LNCaP clone FGC (cell line): ENCODE results near the gene TXNDC17.

Source experiments
- DNase-seq: peaks from one replicate; pipeline ENCODE4 v3.0.0-alpha.2; 2011; ENCODE audit warnings: low read depth
- H3K4me3 ChIP-seq: 2 replicates; pipeline ENCODE4 v1.5.1; 2011; ENCODE audit warnings: mild to moderate bottlenecking, low read depth, low read length, control low read depth
- TF ChIP-seq, protein P1 (sequence below): IDR thresholded peaks from 2 replicates; pipeline ENCODE4 v1.5.1; 2012; ENCODE audit warnings: mild to moderate bottlenecking; ENCODE audit not compliant: control insufficient read depth, insufficient read depth; ENCODE audit errors: extremely low read depth

Gene TXNDC17

DNA sequence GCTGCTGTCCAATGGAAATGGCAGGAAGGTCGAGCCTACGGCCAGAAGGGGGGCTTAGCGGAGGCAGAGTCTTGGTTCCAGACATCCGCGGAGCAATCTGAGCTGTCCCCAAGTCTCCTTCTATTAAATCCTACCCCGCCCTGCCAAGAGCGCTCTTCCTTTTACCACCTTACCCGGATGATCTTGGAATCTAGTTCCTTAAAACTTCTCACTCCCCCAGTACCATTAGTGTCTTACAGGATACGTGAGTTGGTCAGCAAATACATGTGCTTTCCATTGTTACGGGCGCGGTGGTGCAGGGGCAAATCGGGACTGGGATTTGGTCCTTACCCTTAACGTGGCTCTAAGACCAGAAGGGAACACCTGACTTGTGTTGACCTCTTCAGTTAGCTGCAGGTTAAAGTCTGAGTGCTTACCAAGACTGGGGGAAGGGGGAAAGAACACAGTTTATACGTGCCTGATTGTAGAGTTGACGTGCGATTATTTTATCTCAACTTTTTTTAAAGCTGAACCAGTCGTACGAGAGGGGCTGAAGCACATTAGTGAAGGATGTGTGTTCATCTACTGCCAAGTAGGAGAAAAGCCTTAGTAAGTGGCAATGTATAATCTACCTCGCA lies 495 bp downstream of the TXNDC17 start:
- TF ChIP-seq, protein P1, sequence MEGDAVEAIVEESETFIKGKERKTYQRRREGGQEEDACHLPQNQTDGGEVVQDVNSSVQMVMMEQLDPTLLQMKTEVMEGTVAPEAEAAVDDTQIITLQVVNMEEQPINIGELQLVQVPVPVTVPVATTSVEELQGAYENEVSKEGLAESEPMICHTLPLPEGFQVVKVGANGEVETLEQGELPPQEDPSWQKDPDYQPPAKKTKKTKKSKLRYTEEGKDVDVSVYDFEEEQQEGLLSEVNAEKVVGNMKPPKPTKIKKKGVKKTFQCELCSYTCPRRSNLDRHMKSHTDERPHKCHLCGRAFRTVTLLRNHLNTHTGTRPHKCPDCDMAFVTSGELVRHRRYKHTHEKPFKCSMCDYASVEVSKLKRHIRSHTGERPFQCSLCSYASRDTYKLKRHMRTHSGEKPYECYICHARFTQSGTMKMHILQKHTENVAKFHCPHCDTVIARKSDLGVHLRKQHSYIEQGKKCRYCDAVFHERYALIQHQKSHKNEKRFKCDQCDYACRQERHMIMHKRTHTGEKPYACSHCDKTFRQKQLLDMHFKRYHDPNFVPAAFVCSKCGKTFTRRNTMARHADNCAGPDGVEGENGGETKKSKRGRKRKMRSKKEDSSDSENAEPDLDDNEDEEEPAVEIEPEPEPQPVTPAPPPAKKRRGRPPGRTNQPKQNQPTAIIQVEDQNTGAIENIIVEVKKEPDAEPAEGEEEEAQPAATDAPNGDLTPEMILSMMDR: no peak
- H3K4me3 ChIP-seq: peak overlapping the region; percentile 93
- DNase-seq: no peak

DNA sequence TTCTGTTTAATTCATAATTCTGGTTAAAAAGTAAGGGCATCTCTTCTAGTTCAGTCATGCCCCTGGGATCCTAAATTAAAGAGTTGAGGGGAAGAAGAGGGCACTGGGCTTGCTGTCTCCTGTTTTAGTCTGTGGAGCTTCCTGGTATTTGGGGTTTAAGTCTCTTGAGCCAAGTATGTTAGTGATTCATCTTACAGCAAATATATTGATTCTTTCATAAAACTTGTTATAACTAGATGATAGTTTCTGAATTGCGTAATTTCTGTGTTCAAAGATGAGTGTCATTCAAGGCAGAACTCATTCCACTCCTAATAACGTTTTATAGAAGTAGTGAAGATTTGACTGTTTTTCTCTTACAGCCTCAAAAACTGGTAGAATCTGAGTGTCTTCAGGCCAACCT lies 1.7 kb downstream of the TXNDC17 start:
- no peak for DNase-seq
- TF ChIP-seq, protein P1: no peak
- no peak overlapping the region for H3K4me3 ChIP-seq

GRCh38 chr17:6643451-6644125 lies 2.7 kb downstream of the TXNDC17 start:
- no peak overlapping the region for H3K4me3 ChIP-seq
- TF ChIP-seq, protein P1: no peak
- no peak for DNase-seq

- DNase-seq: no peak
- TF ChIP-seq, protein P1: peak; percentile 45
Measured at GRCh38 chr17:6648181-6648580, 7.3 kb downstream of the TXNDC17 start.

DNA sequence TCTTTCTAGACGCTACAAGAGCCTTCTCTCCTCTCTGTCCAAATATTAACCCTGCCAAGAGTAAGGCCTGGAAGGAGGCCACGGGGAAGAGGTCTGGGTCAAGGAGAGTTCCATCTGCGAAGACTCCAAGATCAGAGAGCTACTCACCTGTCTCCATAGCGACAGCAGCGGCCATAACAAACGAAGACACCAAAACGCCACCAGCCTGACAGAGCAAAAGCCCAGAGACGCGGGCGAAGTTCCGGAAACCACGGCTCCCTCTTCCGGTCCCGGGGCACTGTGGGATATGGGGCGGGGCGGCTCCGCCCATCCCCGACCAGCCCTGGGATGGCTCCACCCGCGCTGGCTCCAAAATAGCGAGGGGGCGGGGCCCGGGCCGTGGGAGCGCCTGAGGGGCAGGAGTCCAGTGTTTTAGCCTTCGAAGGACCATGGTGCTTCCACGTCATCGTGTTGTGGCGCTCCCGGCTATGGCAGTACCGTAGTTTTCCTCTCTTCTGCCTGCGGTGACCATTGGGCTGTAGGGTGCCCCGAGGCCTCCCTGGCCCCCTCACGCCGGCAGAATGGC lies 10.6 kb downstream of the TXNDC17 start, which contains the start of the genes C17orf100 and MED31:
Gene C17orf100 (plus strand): TSS at position 409 of the 565 bp plus-strand sequence. CDS start 152 bp downstream, at position 561.
Gene MED31 (minus strand): TSS at position 252 of the 565 bp plus-strand sequence. CDS start 77 bp downstream, at position 175.
- H3K4me3 ChIP-seq: peak within 1 kb of the TSS; percentile 86
- peak; percentile 84 for DNase-seq
- TF ChIP-seq, protein P1: no peak

More at GRCh38 chr17:6648181-6648580, 7.3 kb downstream of the TXNDC17 start:
- H3K4me3 ChIP-seq: no peak overlapping the region

GRCh38 chr17:6651919-6652452 lies 11.1 kb downstream of the TXNDC17 start:
- peak overlapping the region; percentile 86 for H3K4me3 ChIP-seq
- TF ChIP-seq, protein P1: no peak
- no peak for DNase-seq
